H1 (cell line): ENCODE measurements around the gene MRPL33. TPM values are rescaled to one million over a fixed set of nuclear protein-coding genes. Genes with fewer than 3 reads are reported as not detected.

ENCODE experiments used
- BRCA1 ChIP-seq: IDR thresholded peaks from 2 replicates; pipeline ENCODE4 v1.6.1; 2012; ENCODE audit warnings: low read depth, low read length, improper control_type of control experiment
- polyA plus RNA-seq, 7 experiments: library from polyadenylated mRNA; depleted of rRNA in 3 of 7; stranded (reverse) in 5 of 7; unstranded in 2 of 7; fragments of >200 nt in 5 of 7; fragments of 200-250 nt in 2 of 7; gene quantifications; 1 replicate in 5 of 7; 2 replicates in 1 of 7; 4 replicates in 1 of 7; pipeline versions ENCODE4 v1.2.1 to v1.2.3, GENCODE V29; 2011 to 2013; ENCODE audit warnings: missing spikeins in 2 of 7, mixed read lengths in 2 of 7
- total RNA-seq: library from RNA; stranded (reverse); fragmentation: NEBNext Ultra II Directional; extraction: Animal tissue kit (Norgen Biotek cat#: 25700); gene quantifications from 2 replicates; pipeline ENCODE4 v1.2.1, GENCODE V29; 2021
- TF ChIP-seq, protein P1 (sequence below): fragments of 300-600 bp; sonication (generic); IDR thresholded peaks from 2 replicates; pipeline ENCODE4 v1.7.1; 2012; ENCODE audit warnings: low read length, moderate library complexity, mild to moderate bottlenecking, inconsistent platforms; ENCODE audit not compliant: insufficient replicate concordance

Gene MRPL33
- total and polyA plus RNA-seq, 2 of the 8 experiments (the other 6 are each of a cell fraction or from before 2014, with no cell fraction given), result 24.3 to 62.9 TPM

DNA sequence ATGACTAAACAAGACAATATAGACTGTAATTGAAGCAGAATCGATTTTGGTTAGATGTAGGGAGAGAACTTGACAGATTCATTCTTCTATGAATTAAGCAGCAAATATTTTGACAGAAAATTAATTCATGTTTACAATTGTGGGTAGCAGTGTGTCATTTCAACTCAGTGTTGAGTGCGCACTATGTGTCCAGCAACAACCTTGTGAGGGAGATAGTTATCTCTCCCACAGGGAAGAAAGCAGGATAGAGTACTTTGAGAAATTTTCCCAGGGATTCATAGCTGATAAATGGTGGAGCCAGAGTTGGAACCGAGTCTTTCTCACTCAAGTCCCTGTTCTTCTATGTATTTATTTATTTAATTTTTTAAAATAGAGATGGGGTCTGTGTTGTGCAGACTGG is 5.2 kb downstream of the MRPL33 start (continued):
- TF ChIP-seq, protein P1, sequence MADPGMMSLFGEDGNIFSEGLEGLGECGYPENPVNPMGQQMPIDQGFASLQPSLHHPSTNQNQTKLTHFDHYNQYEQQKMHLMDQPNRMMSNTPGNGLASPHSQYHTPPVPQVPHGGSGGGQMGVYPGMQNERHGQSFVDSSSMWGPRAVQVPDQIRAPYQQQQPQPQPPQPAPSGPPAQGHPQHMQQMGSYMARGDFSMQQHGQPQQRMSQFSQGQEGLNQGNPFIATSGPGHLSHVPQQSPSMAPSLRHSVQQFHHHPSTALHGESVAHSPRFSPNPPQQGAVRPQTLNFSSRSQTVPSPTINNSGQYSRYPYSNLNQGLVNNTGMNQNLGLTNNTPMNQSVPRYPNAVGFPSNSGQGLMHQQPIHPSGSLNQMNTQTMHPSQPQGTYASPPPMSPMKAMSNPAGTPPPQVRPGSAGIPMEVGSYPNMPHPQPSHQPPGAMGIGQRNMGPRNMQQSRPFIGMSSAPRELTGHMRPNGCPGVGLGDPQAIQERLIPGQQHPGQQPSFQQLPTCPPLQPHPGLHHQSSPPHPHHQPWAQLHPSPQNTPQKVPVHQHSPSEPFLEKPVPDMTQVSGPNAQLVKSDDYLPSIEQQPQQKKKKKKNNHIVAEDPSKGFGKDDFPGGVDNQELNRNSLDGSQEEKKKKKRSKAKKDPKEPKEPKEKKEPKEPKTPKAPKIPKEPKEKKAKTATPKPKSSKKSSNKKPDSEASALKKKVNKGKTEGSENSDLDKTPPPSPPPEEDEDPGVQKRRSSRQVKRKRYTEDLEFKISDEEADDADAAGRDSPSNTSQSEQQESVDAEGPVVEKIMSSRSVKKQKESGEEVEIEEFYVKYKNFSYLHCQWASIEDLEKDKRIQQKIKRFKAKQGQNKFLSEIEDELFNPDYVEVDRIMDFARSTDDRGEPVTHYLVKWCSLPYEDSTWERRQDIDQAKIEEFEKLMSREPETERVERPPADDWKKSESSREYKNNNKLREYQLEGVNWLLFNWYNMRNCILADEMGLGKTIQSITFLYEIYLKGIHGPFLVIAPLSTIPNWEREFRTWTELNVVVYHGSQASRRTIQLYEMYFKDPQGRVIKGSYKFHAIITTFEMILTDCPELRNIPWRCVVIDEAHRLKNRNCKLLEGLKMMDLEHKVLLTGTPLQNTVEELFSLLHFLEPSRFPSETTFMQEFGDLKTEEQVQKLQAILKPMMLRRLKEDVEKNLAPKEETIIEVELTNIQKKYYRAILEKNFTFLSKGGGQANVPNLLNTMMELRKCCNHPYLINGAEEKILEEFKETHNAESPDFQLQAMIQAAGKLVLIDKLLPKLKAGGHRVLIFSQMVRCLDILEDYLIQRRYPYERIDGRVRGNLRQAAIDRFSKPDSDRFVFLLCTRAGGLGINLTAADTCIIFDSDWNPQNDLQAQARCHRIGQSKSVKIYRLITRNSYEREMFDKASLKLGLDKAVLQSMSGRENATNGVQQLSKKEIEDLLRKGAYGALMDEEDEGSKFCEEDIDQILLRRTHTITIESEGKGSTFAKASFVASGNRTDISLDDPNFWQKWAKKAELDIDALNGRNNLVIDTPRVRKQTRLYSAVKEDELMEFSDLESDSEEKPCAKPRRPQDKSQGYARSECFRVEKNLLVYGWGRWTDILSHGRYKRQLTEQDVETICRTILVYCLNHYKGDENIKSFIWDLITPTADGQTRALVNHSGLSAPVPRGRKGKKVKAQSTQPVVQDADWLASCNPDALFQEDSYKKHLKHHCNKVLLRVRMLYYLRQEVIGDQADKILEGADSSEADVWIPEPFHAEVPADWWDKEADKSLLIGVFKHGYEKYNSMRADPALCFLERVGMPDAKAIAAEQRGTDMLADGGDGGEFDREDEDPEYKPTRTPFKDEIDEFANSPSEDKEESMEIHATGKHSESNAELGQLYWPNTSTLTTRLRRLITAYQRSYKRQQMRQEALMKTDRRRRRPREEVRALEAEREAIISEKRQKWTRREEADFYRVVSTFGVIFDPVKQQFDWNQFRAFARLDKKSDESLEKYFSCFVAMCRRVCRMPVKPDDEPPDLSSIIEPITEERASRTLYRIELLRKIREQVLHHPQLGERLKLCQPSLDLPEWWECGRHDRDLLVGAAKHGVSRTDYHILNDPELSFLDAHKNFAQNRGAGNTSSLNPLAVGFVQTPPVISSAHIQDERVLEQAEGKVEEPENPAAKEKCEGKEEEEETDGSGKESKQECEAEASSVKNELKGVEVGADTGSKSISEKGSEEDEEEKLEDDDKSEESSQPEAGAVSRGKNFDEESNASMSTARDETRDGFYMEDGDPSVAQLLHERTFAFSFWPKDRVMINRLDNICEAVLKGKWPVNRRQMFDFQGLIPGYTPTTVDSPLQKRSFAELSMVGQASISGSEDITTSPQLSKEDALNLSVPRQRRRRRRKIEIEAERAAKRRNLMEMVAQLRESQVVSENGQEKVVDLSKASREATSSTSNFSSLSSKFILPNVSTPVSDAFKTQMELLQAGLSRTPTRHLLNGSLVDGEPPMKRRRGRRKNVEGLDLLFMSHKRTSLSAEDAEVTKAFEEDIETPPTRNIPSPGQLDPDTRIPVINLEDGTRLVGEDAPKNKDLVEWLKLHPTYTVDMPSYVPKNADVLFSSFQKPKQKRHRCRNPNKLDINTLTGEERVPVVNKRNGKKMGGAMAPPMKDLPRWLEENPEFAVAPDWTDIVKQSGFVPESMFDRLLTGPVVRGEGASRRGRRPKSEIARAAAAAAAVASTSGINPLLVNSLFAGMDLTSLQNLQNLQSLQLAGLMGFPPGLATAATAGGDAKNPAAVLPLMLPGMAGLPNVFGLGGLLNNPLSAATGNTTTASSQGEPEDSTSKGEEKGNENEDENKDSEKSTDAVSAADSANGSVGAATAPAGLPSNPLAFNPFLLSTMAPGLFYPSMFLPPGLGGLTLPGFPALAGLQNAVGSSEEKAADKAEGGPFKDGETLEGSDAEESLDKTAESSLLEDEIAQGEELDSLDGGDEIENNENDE, result no peak
- TF ChIP-seq BRCA1, result no peak
